NCI-H2227 (cell line): ENCODE measurements around the gene POLE4.
A peak's percentile ranks its signal among the peaks of the same experiment; 100 is the strongest.

ENCODE experiments used
- DNase-seq: peaks from one replicate; lab custom pipeline; 2025; ENCODE audit not compliant: unreplicated experiment; lab: John Stamatoyannopoulos, UW

Gene POLE4

GRCh38 chr2:74985978-74986609 lies 27.7 kb downstream of the POLE4 start:
- DNase-seq = no peak

GRCh38 chr2:74991977-74992376 lies 33.5 kb downstream of the POLE4 start:
- no peak for DNase-seq

DNA sequence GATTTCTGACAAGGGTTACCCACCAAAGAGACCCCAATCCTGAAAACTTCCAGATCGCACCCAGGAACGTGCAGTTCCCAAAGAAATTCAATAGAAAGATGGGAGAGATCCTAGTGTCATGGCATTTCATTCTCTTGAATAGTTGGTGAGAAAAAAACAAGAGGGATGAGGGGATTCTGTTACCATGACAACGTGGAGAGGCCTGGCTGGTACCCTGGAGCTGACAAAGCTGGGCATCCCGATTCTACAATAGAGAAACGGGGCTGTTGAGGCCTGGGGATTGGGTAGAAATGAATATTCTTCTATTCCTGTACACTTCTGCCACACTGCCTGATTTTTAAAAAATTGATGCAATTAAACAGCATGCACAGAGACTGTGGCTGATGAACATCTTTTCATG lies 41.0 kb downstream of the POLE4 start:
- DNase-seq = no peak

GRCh38 chr2:75002007-75002406 lies 43.6 kb downstream of the POLE4 start:
- no peak for DNase-seq

- DNase-seq = no peak
Measured at GRCh38 chr2:75003276-75003675, 44.8 kb downstream of the POLE4 start.

DNA sequence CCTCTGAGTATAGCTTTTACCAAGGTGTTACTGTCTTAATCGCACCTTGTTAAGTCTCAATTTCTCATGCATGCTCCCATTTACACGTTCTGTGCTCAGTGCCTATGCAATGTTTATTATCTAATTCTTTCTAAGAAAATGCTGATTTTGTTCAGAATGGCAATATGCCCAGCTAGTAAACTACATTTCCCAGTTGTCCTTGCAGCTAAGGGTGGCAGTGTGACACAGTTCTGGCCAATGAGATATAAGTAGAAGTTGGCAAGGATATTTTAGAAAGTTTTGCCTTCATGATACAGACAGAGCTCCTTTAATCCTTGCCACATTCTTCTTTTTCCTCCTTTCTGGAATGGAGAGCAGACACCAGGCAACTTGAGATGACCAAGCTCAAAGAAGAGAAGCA lies 45.3 kb downstream of the POLE4 start:
- no peak for DNase-seq

DNA sequence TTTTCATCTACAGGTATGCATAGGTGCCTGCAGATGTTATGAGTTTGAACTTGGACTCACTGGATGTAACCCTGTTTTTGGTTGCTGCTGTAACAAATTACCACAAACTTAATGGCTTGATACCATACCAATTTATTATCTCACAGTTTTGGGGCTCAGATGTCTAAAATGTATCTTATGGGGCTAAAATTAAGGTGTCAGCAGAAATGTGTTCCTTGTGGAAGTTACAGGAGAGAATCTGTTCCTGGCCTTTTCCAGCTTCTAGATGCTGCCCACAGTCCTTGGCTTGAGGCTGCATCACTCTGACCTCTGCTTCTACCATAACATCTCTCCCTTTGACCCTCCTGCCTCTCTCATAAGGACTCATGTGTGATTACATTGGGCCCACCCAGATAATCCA lies 47.6 kb downstream of the POLE4 start:
- DNase-seq = no peak

DNA sequence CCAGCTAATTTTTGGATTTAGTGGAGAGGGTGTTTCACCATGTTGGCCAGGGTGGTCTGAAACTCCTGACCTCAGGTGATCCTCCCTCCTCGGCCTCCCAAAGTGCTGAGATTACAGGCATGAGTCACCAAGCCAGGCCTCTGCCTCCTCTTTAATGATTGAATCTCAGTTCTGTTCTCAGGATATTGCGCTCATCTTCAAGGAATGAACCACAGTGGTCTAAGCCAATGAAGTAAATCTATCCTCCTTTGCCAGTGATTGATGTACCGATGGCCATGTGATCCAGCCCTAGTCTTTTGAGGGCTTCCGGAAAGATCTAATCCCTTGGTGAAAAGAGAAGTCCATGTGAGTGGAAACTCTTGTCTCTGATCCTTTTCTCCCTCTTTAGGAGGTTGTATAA lies 48.6 kb downstream of the POLE4 start:
- DNase-seq = no peak

GRCh38 chr2:75007819-75008218 lies 49.4 kb downstream of the POLE4 start:
- DNase-seq = peak; percentile 45

- DNase-seq = no peak
Measured at GRCh38 chr2:75010571-75010970, 52.1 kb downstream of the POLE4 start.

DNA sequence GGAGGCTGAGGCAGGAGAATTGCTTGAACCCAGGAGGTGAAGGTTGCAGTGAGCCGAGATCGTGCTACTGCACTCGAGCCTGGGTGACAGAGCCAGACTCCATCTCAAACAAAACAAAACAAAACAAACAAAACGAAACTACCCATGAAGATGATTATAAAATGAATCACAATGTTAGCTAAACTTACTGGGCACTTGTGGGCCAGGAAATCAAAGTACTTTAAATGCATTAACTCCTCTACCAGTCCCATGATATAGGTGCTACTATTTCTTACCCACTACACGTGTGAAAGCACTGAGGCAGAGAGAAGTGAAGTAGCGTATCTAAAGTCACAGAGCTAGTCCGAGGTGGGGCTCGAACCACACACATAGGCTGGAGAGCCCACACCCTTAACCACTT lies 53.6 kb downstream of the POLE4 start:
- no peak for DNase-seq

DNA sequence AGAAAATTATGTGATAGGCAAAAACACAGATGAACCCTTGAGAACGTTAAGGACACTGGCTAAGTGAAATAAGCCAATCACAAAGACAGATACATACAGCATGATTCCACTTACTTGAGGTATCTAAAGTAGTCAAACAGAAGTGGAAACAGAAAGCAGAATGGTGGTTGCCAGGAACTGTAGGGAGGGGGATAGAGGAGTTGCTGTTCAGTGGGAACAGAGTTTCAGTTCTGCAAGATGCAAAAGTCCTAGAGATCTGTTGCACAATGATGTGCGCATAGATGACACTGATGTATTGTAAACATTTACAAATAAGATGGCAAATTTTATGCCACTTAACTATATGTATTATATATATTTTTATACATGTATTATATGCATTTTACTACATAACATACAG lies 59.7 kb downstream of the POLE4 start:
- DNase-seq = no peak
